ENCODE results near the gene ANO7. TPM values are rescaled to one million over a fixed set of nuclear protein-coding genes. Genes with fewer than 3 reads are reported as not detected.

The ANO7 gene
- total and polyA plus RNA-seq, 2 of the 13 experiments (the other 11 are each of a cell fraction or from before 2014, with no cell fraction given) = 4.1 to 4.9 TPM

- no peak for TF ChIP-seq BCLAF1 (IDR thresholded peaks at IDR 0.05)
- no peak for TF ChIP-seq AHR (CRISPR knock-in tag; IDR thresholded peaks at IDR 0.05)
- TF ChIP-seq TFE3 (CRISPR knock-in tag; IDR thresholded peaks at IDR 0.05) = no peak
These were observed 8.6 kb upstream of the ANO7 start (continued) for GRCh38 chr2:241179899-241180298.

GRCh38 chr2:241180495-241180894 lies 8.0 kb upstream of the ANO7 start:
- Histone ChIP-seq H3K4me1 (ENCODE audit: insufficient read depth, low read length) (no peaks in the 10 kb centered on the region), H4K20me1 (ENCODE audit: insufficient read depth, low read length) (no peaks in the 10 kb centered on the region), H3K4me3 (replicated peaks in 1 of 3; ENCODE audit: insufficient read depth in 1 of 3, low read depth in 2 of 3, low read length in 3 of 3) (no peak overlapping the region), H3K36me3 (replicated peaks in 1 of 2; ENCODE audit: control insufficient read depth in 1 of 2, insufficient read depth in 2 of 2, low read length in 2 of 2) (peaks cover 5 to 26% of the 10 kb centered on the region in 2 experiments; a peak in 4 of 5 replicates), H3K27ac (ENCODE audit: extremely low read length, insufficient read depth, low read length) (no peak overlapping the region), H3K9ac (ENCODE audit: insufficient read depth, low read depth, low read length) (no peak overlapping the region), H3K4me2 (ENCODE audit: low read depth, low read length) (no peak overlapping the region), H3K27me3 (ENCODE audit: control insufficient read depth in 1 of 2, insufficient read depth in 2 of 2, low read length in 2 of 2) (no peaks in the 10 kb centered on the region), H3K9me3 (ENCODE audit: low read length) (no peaks in the 10 kb centered on the region), H2AFZ (ENCODE audit: low read length) (no peak overlapping the region), H3K79me2 (ENCODE audit: insufficient read depth, low read length) (no peaks in the 10 kb centered on the region)
- BruUV-seq (replicated peaks) = no TSS peak
- no peak for DNase-seq (ENCODE audit: low spot score)
- FAIRE-seq = no peak
- ATAC-seq = peak; percentile 51; the same call in 2 of the 3 replicates
- intact Hi-C loops (cut with micrococcal nuclease; ENCODE audit: unreplicated experiment) (no loop called here), in situ Hi-C loops (cut with HindIII; ENCODE audit: extremely low pct_ligation_motif_present, low pct_unique_long_range_greater_than_20kb) (no loop called here)
- ChIA-PET CTCF (ENCODE audit: low intra/inter-chr PET ratio, low total read pairs) (no interaction called here), POLR2A (no interaction called here)
- 96% methylated on average over 12 of the region's 12 CpGs for WGBS (ENCODE audit: low lambda C conversion rate)
- TF ChIP-seq FLYWCH1 (CRISPR knock-in tag; IDR thresholded peaks at IDR 0.05) = no peak
- no peak for TF ChIP-seq CREB3 (CRISPR knock-in tag; IDR thresholded peaks at IDR 0.05)
- no peak for TF ChIP-seq POGK (CRISPR knock-in tag; conservative IDR thresholded peaks at IDR 0.05)
- no peak for TF ChIP-seq ZNF577 (CRISPR knock-in tag; IDR thresholded peaks at IDR 0.05; ENCODE audit: borderline replicate concordance, low read depth)
- TF ChIP-seq ZNF382 (CRISPR knock-in tag; IDR thresholded peaks at IDR 0.05; ENCODE audit: borderline replicate concordance) = no peak
- no peak for TF ChIP-seq RFX3 (CRISPR knock-in tag; IDR thresholded peaks at IDR 0.05)
- TF ChIP-seq ZNF83 (CRISPR knock-in tag; IDR thresholded peaks at IDR 0.05; ENCODE audit: borderline replicate concordance) = no peak
- no peak for TF ChIP-seq THAP9 (CRISPR knock-in tag; IDR thresholded peaks at IDR 0.05; ENCODE audit: borderline replicate concordance)
